OCI-LY7 (cell line): Measurements from ENCODE around the gene ARAP1. TPM values are rescaled to one million over a fixed set of nuclear protein-coding genes. Genes with fewer than 3 reads are reported as not detected.

Experiments
- BruUV-seq: library from RNA; stranded (reverse); fragments of 400-500 nt; replicated peaks from 2 replicates; lab custom pipeline; 2021; lab: Mats Ljungman, UMichigan
- CTCF ChIA-PET: fragments of 300-600 bp; sonication (Branson Sonifier 250); formaldehyde crosslinking; loops from one replicate; lab custom pipeline; 2022; ENCODE audit warnings: antibody characterized with exemption; ENCODE audit not compliant: unreplicated experiment; lab: Charles Lee
- POLR2A ChIA-PET: fragments of 300-600 bp; sonication (Branson Sonifier 250); formaldehyde crosslinking; loops from one replicate; lab custom pipeline; 2022; ENCODE audit warnings: antibody characterized with exemption; lab: Charles Lee
- DNase-seq: peaks from one replicate; pipeline ENCODE4 v3.0.0-alpha.2; 2015; ENCODE audit warnings: low spot score
- H2AFZ ChIP-seq: fragments of 200-600 bp; sonication (generic), shearing (Covaris generic); 2 replicates; pipeline ENCODE4 v1.6.1; 2014; ENCODE audit warnings: mild to moderate bottlenecking, antibody characterized with exemption, low read length, moderate library complexity
- H3K27ac ChIP-seq: fragments of 200-600 bp; sonication (generic); 2 replicates; pipeline ENCODE4 v1.5.1; 2014; ENCODE audit warnings: mixed run types, low read depth, mild to moderate bottlenecking, moderate library complexity, low read length, inconsistent platforms; ENCODE audit not compliant: poor library complexity, severe bottlenecking
- H3K36me3 ChIP-seq: fragments of 200-600 bp; sonication (generic); 2 replicates; pipeline ENCODE4 v1.6.1; 2014; ENCODE audit warnings: mild to moderate bottlenecking, antibody characterized with exemption, low read length, moderate library complexity, mixed read lengths; ENCODE audit not compliant: insufficient read depth
- H3K4me1 ChIP-seq: fragments of 200-600 bp; sonication (generic); 2 replicates; pipeline ENCODE4 v1.5.1; 2014; ENCODE audit warnings: mild to moderate bottlenecking, low read length; ENCODE audit not compliant: insufficient read depth, poor library complexity, severe bottlenecking
- H3K4me2 ChIP-seq: fragments of 200-600 bp; sonication (generic); 2 replicates; pipeline ENCODE4 v1.6.1; 2014; ENCODE audit warnings: mild to moderate bottlenecking, low read length
- H3K4me3 ChIP-seq: fragments of 200-600 bp; sonication (generic); 2 replicates; pipeline ENCODE4 v1.5.1; 2014; ENCODE audit warnings: mild to moderate bottlenecking, low read depth, low read length; ENCODE audit not compliant: poor library complexity, severe bottlenecking
- H3K79me2 ChIP-seq: fragments of 200-600 bp; sonication (generic); 2 replicates; pipeline ENCODE4 v1.6.1; 2016; ENCODE audit warnings: low read depth, mild to moderate bottlenecking, low read length, moderate library complexity, mixed read lengths; ENCODE audit not compliant: insufficient read depth
- H3K9me2 ChIP-seq: fragments of 200-600 bp; sonication (generic); 2 replicates; pipeline ENCODE4 v1.6.1; 2016; ENCODE audit warnings: mild to moderate bottlenecking, low read length, mixed read lengths; ENCODE audit not compliant: insufficient read depth
- H3K9me3 ChIP-seq: fragments of 200-600 bp; sonication (generic); 2 replicates; pipeline ENCODE4 v1.6.1; 2014; ENCODE audit warnings: mild to moderate bottlenecking, mixed run types, low read length, mixed read lengths
- H4K20me1 ChIP-seq: fragments of 200-600 bp; sonication (generic); 2 replicates; pipeline ENCODE4 v1.6.1; 2014; ENCODE audit warnings: mild to moderate bottlenecking, antibody characterized with exemption, low read length, moderate library complexity, mixed read lengths; ENCODE audit not compliant: insufficient read depth
- CTCF ChIP-seq: fragments of 200-600 bp; sonication (generic); conservative IDR thresholded peaks from 2 replicates; pipeline ENCODE4 v1.5.1; 2014; ENCODE audit warnings: mild to moderate bottlenecking, antibody characterized with exemption, low read length, moderate library complexity, mixed read lengths
- EZH2phosphoT487 ChIP-seq: fragments of 200-600 bp; sonication (generic); IDR thresholded peaks from 2 replicates; pipeline ENCODE4 v1.6.1; 2018; ENCODE audit warnings: low read depth, borderline replicate concordance, mild to moderate bottlenecking, mixed run types, antibody characterized with exemption, low read length, moderate library complexity, mixed read lengths
- intact Hi-C: fragments of 100-400 bp; cut with micrococcal nuclease; formaldehyde crosslinking; loops from one replicate; pipeline ENCODE4 v1.10.0; 2022; ENCODE audit not compliant: unreplicated experiment
- total RNA-seq, 2 experiments: library from RNA; depleted of rRNA in 1 of 2; stranded (reverse); fragments of >200 nt in 1 of 2; shearing (Covaris generic) in 1 of 2; gene quantifications; 2 replicates each; pipeline ENCODE4 v1.2.3, GENCODE V29; 2014 to 2022

Gene ARAP1
- total RNA-seq, 2 experiments from 2014 or later: 65.6 to 106 TPM

- no peak overlapping the region for H3K4me3 ChIP-seq
- intact Hi-C loops: no loop called here
- no TSS peak for BruUV-seq
- no peaks in the 10 kb centered on the region for H3K4me1 ChIP-seq
- H3K4me2 ChIP-seq: no peak overlapping the region
- no peaks in the 10 kb centered on the region for H3K36me3 ChIP-seq
- no peaks in the 10 kb centered on the region for H3K9me2 ChIP-seq
- H3K9me3 ChIP-seq: no peaks in the 10 kb centered on the region
- H3K27ac ChIP-seq: no peak overlapping the region
- H3K79me2 ChIP-seq: no peaks in the 10 kb centered on the region
- POLR2A ChIA-PET: no interaction called here
- no peaks in the 10 kb centered on the region for H4K20me1 ChIP-seq
- DNase-seq: no peak
- no peak overlapping the region for H2AFZ ChIP-seq
- CTCF ChIA-PET: no interaction called here
- no peak for TF ChIP-seq CTCF
- TF ChIP-seq EZH2phosphoT487: no peak
These were observed 90.7 kb downstream of the ARAP1 start for GRCh38 chr11:72661486-72661885.

DNA sequence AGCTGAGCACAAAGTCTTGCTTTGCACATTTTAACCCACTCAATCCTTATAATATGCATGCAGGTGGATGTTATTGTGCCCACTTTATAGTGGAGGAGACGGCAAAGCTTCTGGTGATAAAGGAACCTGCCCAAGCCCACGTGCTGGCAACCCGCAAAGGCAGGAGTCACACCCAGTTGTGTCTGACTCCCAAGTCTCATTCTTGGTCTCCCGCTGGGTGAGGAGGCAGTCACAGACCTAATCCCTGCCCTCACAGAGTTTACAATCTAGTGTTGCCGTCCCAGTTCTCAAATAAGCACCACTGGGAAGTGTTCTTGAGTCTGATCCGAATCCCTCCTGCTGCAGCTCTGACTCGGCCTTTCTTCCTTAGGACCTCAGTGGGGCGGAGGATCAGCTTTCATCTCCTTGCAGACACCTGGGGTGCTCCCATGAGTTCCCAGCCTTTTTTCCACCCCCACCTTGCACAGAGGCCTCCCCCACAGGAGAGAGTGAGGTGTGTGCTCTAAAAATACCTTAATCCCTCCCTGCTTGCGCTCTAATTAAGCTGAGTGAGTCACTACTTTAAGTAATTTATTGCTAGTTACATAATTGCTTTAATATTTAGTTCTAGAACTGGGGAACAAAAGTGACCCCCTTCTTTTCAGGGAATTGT, 93.1 kb downstream of the ARAP1 start:
- TF ChIP-seq EZH2phosphoT487 (no peak), CTCF (no peak)
- intact Hi-C loops: no loop called here
- no peak for DNase-seq
- Histone ChIP-seq H3K27ac (no peak overlapping the region), H3K4me3 (no peak overlapping the region), H4K20me1 (no peaks in the 10 kb centered on the region), H3K79me2 (no peaks in the 10 kb centered on the region), H2AFZ (no peak overlapping the region), H3K4me2 (no peak overlapping the region), H3K9me2 (no peaks in the 10 kb centered on the region), H3K9me3 (no peaks in the 10 kb centered on the region), H3K4me1 (no peaks in the 10 kb centered on the region), H3K36me3 (no peaks in the 10 kb centered on the region)
- ChIA-PET CTCF (no interaction called here), POLR2A (no interaction called here)
- no TSS peak for BruUV-seq

DNA sequence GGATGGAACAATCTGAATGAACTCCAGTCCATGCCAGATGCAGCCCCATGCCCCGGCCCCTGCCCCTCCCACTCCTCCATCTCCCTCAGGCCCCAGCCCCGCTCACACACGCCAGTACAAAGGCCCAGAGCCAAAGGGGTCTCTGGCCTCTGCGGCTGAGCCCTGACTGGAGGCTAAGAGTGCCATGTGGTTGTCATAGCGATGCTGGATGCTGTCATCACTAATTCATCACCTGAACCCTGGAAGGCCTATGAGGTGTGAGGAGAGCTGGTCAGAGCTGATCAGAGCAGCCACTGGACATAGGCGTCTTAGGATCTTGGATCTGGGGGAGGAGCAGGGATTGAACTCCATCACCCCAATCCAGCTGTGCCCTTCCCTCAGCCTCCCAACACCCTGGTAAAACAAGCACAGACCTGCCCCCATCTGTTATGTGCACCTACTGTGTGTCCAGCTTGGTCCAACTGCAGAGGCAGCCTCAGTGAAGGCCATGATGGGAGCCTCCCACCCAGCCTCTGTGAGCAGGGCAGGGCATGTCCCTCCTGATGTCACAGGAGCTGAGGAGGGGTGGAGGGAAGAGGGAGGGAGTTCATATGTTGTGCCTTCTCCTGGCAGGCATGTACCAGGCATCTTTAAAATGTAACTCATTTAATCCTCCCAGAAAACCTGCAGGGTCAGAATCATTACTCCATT, 94.7 kb downstream of the ARAP1 start:
- TF ChIP-seq CTCF (no peak), EZH2phosphoT487 (no peak)
- intact Hi-C loops: no loop called here
- Histone ChIP-seq H3K4me3 (no peak overlapping the region), H3K27ac (no peak overlapping the region), H4K20me1 (no peaks in the 10 kb centered on the region), H2AFZ (no peak overlapping the region), H3K9me2 (no peaks in the 10 kb centered on the region), H3K4me1 (no peaks in the 10 kb centered on the region), H3K36me3 (no peaks in the 10 kb centered on the region), H3K4me2 (no peak overlapping the region), H3K9me3 (no peaks in the 10 kb centered on the region), H3K79me2 (no peaks in the 10 kb centered on the region)
- no peak for DNase-seq
- ChIA-PET POLR2A (no interaction called here), CTCF (no interaction called here)
- no TSS peak for BruUV-seq
